8988T (cell line): ENCODE measurements around the gene NRG3.

Experiments
- DNase-seq: peaks from one replicate; pipeline ENCODE4 v3.0.0; 2011

The NRG3 gene

DNA sequence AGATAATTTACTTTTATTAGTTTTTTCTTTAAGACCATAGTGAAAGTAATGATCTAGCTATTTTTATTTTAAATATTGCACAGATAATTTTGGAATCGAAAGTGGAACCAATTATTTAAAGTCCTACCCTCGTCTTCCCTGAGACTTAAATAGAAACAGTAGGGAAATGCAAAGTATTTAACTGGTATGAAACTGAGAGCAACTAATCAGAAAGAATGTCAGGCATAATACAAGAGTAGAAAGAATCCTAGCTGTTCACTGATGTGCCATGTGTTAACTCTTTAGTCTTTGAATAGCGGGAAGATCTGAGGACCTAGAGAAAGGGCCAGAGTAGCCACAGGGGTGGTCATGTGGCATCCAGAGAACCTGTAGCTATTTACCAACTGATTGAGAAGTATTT is 630.0 kb downstream of the NRG3 start:
- DNase-seq = no peak

DNA sequence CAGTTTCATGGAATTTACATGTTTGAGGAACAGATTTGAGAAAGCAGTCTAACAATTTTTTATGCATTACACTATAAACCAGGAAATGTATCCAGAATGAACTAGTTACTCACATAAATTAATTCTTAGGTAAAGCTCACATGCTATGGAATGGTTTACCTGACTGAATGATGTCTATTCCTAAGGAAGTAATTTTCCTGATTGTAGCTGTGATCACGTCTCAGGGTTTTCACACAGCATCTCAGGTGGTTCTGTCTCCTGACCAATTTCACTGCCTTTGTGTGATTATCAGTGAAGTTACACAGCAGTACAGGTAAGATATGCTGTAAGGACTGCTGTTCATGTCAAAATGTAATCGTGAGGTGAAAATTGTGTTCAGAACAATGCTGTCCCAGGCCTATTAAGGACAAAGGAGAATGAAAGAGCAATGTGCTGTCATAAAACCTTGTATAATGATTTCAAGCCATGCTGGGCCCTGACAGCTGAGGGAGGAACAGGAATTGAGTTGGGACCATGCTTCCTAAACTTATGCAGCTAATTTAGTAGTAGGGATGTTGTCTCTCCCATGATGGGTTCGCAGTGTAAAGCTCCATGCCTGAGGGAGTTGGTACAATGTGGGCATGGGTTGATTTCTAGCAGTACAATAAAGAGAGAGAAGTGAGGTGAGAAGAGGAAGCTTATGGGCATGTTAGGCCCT is 631.8 kb downstream of the NRG3 start:
- no peak for DNase-seq

DNA sequence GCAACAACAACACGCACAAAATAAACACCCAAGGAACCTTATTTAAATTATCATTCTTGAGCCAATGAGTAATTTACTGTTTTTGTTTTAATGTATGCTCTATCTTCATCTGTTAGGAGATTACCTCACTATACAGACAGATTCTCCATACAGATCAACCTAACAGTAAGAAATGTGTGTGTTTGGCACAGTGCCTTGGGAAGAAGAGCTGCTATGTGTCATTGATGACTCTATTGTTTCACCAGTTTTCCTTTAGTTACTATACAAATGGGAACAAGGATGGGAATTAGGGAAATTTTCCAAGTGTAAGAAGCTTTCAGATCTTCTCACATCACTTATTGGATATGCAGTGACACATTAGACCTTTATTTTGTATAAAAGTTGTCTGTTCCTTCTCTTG is 640.3 kb downstream of the NRG3 start:
- no peak for DNase-seq

DNA sequence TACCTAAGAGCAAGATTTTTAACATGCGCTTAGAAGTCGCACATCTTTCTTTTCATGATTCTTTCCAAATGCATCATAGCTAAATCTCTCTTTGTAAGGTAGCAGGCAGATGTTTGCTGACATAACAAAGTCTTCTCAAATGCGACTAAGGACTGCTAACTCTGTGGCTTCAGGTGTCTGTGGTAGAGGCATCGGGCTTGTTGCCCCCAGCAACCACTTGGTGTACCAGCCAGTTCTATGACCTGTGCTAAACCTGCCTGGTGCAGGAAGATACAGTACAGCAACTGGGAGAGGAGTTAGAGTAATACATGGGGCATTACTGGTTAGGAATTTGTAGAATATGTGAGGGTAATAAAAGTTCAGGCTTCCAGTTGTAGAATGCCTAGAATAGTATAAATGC is 654.1 kb downstream of the NRG3 start:
- no peak for DNase-seq

DNA sequence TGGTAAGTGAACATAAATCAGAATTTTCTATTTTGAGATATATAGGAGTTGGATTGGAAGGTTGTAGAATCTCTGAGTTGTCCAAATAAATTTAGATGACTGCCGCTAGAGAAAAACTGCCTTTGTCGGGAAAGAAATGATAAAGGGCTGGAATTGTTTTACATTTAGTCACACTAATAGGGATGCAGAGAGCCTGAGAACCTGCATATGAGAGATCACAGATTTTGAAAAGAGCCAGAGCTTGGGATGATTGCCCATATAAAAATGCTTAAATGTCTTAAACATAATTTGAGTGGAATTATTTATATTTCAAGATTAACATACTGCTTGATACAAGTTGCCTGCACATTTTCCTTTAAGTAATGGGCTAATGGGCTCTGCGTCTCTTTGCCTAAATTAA is 660.5 kb downstream of the NRG3 start:
- no peak for DNase-seq

DNA sequence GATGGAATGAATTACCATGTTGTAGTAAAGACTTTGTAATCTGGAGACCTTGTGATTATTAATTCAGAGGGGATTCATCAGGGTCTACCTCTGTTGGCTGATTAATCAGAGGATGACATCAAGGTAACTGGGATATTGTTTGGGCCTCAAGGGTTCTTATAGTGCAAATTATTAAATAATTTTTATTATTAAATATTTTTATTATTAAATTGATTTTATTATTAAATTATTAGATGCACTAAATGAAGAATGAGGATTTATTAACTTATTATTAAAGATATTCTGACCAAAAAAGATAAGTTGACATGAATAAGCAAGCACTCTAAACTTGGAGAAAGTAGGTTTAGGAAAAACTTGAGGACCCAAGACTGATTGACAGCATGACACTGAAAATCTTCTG is 661.7 kb downstream of the NRG3 start:
- no peak for DNase-seq

DNA sequence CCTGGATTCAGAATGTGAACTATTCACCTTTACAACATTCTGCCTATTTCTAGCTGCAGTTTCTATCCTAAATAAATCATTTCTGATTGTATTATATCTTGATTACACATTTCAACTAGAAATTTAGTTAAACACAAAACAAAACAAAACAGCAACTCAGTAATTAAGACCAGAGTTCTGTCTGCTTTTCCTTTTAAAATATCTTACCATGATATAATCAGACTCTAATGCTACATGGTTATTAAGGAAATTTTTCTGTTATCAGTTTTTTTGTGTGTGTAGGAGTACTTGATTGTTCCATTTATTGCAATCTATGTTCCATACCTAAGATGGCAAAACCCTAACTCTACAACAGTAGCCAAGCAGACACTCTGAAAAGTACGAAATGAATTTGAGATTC is 663.3 kb downstream of the NRG3 start:
- DNase-seq = no peak

DNA sequence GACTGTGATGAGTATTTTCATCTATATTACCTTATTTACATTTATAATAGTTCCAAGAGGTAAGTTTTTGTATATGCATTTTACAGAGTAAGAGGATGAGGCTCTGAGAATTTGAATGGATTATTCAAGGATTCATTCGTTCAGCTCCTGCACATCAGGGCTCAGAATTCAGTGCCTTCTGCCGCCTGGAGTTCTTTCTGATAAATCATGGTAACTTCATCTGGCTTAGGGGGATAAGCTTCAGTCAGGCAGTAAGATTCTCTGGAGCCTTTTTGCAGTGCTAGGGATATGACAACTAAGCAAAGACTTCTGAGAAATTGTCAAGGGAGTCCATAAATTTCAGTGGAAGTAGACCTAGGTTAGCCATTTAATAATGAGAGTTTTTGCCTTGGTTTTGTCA is 668.6 kb downstream of the NRG3 start:
- no peak for DNase-seq

DNA sequence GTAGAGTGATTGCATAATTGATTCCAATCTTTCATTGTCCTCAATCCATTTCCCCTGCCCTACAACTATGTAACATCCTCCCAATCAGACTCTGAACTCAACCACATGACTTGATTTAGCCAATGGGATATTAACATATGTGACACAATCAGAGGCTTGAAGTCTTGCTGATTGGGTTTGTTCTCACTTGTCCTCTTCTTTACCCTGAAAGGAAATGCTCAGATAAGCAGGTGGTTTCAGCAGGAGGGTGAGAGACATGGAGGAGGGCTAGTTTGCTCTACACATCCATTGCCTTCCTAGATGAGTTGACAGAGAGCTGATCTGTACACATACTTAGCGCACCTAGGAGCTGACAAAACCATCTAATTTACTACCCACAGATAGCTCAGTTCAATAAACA is 669.4 kb downstream of the NRG3 start:
- DNase-seq = no peak

DNA sequence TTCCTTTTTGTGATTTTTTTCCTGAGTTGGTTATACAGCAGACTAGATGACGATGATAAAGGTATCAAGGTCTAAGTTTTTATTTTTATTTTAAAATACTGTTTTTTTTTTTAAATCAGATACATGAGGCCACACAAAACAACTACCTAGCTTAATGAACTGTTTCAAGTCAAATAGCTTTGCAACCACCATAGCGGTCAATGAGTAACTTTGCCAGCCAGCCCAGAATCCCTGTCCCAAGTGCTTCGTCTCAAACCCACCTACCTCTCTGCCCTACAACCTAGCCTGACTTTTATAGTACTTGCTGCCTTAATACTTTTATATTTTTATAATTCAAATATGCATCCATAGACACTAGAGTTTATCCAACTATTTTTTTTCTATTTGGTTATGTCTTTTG is 676.5 kb downstream of the NRG3 start:
- DNase-seq = no peak

DNA sequence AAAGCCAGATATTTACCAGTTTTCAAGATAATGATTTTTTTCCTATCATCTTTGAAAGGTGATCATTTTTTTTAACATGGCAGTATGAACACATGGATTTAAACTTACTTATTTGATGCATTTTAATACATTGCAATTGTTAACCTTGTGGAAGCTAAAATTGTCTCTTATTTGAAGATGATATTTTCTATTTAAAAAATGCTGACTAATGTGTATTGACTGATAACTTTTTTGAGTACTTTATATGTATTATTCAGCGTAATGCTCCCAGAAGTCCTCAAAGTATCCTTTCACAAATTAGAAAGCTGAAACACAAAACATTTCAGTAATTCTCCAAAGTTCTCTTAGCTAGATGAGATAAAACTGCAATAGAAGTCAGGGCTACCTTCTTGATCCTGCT is 677.3 kb downstream of the NRG3 start:
- no peak for DNase-seq

DNA sequence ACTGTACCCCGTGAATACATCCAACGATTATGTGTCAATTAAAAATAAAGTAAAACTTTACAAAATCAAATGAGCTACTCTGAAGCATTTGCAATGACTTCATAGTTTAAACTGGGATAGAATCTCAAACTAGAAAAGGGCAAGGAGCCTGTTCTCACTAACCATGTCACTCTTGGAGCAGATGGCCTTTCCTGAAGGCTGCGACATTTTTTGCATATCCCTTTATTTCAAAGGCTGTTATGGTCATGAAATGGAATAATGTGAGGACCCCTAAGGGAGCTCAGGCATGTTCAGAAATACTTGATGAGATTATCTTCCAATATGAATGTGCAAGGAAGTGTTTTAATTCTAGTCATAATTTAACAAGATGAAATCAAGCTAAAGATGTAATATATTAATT is 679.4 kb downstream of the NRG3 start:
- DNase-seq = no peak

DNA sequence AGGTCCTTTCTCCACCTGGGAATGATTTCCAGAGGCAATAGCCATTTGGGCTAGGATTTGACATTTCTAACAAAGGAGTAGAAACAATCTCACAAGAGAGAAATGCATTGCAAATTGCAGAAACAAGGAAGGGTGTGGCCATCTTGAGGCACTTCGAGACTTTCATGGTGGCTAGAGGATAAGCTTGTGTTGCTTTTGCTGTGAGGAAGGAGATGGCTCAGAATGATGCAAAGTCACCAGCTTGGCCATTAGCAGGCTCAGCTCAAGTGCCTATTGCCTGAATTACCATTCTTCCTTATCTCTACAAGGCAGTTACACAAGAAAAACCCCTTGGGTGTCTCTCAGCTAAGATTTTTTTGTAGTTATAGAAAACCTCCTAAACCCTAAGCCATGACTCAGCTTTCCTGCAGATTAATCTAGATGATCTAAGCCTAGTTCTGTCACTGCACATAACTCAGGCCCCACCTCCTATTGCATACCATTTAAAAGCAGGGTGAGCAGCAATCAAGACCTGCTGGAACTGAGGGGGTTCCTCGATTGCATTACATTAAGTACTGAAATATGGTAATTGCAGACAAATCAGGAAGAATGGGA is 683.1 kb downstream of the NRG3 start:
- DNase-seq = no peak

DNA sequence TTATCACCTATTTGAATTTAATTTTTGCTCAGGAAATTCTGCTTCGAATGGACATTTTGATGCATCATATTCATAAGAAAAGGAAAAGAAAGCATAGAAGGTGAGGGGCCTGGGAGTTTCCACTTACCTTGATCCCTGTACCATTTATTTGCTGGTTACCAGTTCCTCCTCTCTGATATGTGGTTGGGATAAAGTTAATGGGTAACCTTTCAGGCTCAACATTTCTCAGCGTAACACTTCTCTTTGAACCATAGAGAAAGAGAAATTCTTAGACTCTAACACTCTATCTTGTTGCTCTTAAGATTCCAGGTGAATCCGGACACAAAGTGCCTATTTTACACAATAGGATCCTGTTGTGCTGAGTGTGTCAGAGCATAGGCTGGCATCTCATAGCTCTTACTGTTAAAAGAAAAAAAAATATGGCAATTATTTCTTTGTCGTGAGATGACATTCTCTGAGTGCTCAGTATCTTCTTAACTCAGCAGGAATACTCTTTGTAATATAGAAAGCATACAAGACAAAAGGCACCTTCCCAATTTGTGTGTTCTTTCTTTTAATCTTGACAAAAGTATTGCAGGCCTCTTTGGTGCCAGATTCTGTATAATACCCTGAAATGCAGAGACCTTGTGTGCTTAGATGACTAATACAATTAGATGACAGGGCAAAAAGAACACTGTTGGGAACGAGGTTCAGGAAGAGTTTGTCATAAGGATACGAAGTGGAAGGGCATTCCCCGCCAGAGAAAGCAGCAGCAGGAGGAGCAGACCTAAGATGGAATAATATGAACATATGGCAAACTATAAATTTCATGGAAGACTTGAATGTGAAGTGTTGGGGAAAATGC is 689.6 kb downstream of the NRG3 start:
- no peak for DNase-seq

DNA sequence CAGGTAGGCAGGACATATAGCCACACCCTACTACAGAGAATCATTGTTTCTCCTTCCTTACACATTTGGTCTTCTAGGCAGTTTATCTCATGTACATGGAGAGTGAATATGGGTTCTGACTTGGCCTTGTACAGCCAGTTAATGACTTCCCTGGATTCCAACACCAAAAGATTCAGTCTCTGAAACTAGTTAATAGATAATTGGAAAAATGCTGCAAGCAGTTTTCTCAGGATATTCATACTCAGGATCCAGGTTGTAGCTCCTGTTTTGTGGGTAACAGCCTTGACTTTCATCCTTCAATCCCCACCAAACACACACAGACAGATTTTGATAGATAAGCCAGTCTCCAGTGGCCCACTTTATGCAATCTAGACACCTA is 690.2 kb downstream of the NRG3 start:
- no peak for DNase-seq

DNA sequence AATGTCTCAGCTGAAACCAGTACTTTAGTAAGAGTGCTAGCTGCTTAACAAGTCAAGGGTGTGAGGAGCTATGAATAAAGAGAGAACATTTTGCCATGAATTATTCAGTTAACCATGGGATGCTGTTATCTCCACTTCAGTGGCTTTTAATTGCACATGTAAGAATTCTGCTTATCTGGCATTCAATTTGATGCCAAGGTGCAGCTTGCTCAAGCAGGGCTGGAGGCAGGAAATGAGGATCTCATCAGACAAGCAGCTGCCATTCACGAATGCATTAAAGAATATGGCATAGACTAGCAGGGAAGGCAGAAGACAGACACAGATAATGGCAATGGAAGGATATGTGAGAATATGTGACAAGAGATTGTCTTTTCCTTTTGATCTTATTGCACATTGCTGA is 697.8 kb downstream of the NRG3 start:
- DNase-seq = no peak

DNA sequence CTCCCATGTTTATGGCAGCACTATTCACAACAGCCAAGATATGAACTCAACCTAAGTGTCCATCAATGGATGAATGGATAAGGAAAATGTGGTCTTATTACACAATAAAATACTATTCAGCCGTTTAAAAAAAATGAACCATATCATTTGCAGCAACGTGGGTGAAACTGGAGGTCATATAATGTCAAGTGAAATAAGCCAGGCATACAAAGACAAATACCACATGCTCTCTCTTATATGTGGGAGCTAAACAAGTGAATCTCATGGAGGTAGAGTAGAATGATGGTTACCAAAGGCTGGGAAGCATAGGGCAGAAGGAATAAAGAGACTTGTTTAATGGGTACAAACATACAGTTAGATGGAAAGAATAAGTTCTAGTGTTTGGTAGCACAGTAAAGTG is 699.1 kb downstream of the NRG3 start:
- DNase-seq = no peak

DNA sequence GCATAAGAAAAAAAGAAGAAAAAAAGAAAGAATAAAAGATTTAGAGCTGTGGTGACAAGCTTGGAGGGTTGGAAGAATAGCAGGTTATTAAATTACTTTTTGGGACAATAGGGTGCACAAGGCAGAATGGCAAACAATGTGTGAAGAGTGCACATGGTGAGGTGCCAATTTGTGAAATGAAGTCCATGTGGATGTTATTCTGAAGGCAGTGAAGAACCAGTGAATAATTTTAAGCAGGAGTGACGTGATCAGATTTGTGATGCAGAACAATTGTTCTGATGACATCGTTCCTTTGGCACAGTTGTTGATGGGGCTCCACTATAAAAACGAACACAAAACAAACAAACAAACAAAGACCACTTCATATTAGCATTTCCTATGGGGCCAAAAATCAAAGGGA is 700.3 kb downstream of the NRG3 start:
- no peak for DNase-seq

DNA sequence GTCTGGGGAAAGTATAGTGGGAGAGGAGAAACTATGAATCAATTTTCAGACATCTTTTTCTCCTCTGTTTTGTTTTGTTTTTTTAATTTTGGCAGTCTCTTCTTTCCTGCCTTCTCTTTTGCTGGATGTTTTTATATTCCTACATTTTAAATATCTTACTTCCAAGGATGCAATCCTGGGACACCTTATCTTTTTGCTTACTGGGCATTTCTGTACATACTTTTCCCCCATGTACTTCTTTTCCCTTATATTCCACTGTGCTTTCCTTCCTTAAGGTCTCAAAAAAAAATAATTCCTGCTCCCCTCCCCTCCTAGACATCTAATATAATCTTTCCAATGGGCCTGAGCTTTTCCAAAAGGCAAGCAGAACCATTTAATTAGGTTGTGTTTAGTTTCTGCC is 701.1 kb downstream of the NRG3 start:
- DNase-seq = no peak

DNA sequence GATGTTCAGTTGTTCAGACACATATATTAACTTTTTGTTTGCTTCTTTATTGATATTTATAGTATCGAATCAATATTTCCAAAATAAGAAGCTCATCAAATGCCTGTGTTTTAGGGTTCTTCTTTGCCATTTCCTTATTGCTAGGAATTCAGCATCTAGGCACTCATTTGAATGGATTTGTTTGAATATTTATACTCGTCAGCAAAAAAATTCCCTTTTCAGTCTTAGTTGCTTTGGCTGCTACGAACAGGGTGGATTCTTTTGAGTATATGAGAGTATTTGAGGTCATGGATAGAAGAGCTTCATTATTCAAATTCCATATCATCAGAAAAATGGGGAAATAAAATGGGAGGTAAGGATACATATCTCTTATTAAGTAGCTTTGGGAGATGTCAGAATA is 706.9 kb downstream of the NRG3 start:
- no peak for DNase-seq

DNA sequence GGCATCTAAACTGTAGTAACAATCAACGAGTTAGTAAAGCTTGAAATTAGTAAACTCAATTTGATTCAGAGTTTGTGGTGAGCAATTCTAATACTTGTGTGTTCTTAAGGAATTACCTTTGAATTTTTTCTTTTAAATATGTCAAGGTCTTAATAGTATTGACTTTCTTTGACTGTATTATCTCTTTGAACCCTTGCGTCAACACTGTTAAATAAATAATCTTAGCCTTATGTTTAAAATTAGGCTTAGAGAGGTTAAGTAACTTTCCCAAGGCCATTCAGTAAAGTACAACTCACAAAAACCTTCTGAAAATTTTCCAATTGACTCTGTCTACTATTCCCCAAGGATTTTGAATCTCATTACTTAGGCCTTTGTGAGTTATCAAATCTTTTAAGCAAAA is 716.4 kb downstream of the NRG3 start:
- no peak for DNase-seq

DNA sequence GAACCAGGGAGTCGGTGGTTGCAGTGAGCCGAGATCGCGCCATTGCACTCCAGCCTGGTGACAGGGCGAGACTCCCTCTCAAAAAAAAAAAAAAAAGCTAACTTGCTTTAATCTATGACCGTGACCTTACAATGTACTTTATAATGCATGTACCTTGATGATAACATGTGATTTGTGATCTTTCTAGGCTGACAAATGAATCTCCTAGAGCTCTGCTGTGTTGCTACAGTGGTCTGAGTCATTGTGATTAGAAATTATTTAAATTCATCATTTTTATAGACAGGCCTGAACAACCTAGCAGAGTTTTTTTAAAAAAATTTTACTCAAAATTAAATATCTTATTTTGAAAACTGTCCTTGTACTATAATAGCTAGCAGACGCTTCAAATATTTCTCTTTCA is 722.8 kb downstream of the NRG3 start:
- DNase-seq = no peak

DNA sequence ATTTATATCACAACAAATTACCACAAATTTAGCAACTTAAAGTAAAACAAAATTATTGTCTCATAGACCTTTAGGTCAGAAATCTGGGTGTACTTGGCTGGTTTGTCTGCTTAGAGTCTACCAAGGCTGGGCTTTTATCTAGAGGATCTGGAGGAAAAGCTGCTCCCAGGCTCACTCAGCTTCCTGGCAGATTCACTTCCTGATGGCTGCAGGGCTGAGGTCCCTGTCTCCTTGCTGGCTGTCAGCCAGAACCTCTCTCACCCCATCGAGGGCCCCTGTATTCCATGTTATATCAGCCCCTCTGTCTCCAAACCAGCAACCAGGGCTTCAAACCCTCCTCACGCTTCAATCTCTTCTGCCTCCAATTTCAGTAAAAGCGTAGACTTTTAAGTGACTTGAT is 734.9 kb downstream of the NRG3 start:
- no peak for DNase-seq

DNA sequence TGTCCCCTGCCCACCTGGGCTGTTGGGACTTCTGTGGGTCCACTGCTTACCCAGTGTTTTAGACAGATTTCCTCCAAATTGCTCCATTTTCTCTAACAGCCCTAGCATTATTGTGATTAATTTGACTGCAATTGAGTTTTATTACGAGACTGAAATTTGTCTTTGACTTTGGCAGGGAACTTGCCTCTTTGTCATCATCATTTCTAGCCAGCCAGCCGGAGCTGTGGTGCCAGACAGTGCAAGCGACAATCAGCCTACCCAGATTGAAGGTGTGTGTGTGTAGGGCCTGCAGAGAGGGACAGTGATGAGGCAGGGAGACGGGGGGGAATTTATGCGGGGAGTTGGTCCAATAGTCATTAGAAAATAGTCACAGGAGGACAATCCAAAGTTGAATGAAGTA is 743.0 kb downstream of the NRG3 start:
- no peak for DNase-seq

DNA sequence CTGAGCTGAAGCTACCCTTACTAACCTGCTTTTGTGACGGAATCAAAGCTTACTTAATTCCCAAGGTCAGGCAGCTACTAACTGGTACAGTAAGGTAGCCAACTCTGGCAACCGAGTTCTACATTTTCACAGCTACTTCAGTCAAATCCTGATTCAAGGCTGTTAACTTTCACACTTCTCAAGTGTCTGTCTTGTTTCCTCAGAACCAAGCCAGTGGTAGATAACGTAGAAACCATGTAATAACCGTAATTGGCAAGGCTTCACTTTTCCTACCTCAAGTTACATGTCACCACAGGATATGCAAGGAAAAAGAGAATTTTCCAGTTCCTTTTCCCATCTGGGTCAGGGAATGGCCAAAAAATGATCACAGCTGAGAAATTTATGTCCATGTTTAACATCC is 746.7 kb downstream of the NRG3 start:
- DNase-seq = no peak
